NCI-H128 (cell line): ENCODE results near the gene JAKMIP2.

Source experiments
- DNase-seq: peaks from one replicate; lab custom pipeline; 2025; ENCODE audit not compliant: unreplicated experiment; lab: John Stamatoyannopoulos, UW

The JAKMIP2 gene

GRCh38 chr5:147789820-147790219, 7.3 kb upstream of the JAKMIP2 start:
- no peak for DNase-seq

DNA sequence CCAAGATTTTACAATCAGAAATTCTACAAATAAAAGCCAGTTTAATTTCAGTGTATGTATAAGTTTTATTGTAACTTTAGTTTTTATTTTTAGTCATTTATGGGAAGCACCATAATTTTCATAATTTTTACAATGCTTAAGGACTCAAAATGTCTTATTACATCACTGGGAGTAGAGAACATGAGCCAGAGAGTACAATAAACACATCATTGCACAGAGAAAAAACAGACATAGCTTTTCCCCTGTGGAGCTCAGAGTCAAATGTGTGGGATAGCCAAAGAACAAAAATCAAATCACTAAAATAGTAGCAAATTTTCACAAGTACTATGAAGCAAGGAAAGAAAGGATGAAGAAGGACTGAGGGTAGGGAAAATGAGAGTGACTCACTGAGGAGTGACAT, 5.5 kb upstream of the JAKMIP2 start:
- DNase-seq = no peak

DNA sequence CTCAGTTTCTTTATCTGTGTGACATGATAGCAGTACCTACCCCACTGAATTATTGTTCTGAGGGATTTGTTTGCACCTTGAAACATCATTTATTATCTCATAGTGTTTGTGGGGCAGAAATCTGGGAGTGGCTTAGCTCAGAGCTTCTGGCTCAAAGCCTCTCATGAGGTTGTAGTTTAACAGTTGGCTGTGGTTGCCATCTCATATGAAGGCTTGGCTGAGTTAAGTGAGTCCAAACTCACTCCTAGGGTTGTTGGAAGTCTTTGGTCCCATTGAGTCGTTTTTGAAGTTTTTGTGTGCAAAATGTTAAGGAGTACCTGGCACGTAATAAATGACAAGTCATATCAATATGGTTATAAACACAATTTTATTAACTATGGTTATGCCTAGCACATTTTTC, 3.6 kb upstream of the JAKMIP2 start:
- no peak for DNase-seq

GRCh38 chr5:147784146-147784987, 1.8 kb upstream of the JAKMIP2 start:
- DNase-seq = no peak

DNA sequence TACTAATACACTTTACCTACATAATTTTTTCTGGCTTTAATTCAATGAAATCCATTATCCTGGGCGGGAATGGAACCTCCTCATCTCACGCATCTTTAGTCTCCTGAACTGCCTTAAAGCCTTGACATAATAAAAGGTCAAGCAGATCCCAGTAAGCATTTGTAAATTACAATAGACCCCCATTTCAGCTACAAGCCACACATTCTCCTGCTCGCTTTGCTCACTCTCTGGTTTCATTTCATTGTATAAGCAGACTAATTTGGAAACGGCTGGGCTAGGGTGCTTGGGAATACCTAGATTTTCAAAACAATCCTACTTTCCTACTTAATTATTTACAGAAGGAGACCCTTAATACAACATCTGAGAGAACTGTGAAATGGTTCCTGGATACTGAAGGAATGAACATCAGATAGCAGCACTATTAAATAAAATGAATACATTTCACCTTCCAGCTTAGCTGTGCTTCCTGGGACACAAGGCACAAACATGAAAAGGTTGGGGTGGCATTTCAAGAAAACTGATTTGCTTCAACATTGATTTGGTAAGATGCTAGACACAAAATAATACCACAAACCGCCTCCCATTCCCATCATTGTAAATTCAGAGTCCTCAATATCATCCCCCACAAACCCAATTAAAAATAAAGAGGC, 1.5 kb downstream of the JAKMIP2 start:
- DNase-seq = no peak

DNA sequence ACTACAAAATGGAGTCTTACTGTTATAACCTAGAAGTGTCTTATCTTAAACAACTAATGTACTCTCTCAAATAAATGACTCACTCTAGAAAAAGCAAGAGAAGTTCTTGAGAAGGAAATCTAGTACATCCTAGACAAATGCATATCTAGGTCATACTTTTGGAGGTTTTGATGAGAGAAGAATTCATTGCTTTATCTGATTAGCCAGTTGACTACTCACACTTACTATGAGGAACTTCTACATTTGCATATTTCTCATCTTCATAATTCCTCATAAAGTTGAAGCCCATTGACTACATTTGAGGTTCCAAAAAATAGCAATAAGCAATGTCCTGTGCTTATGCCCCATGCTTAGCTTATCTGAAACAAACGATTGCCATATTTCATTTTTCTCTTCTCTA, 2.8 kb downstream of the JAKMIP2 start:
- no peak for DNase-seq

- DNase-seq = no peak
These were observed 5.5 kb downstream of the JAKMIP2 start for GRCh38 chr5:147776989-147777388.

GRCh38 chr5:147773587-147773986, 8.9 kb downstream of the JAKMIP2 start:
- DNase-seq = no peak

DNA sequence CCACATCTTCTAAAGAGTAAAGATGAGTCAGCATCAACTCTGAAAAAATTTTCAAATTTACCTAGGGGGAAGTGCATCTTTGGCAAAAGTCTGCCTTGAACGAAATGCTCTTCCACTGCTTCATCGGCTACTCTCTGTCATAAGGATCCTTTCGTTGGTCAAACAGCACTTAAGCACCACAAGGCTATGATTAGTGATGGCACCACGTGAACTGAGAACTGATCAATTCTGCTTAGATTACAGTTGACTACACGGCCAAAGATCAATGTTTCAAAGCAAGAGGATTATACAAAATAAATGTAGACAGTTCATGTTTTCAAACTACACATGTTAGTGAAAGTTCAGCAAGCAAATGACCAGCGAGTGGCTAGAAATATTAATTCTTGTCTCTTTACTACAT, 9.4 kb downstream of the JAKMIP2 start:
- no peak for DNase-seq

- no peak for DNase-seq
These were observed 15.5 kb downstream of the JAKMIP2 start for GRCh38 chr5:147767048-147767447.

DNA sequence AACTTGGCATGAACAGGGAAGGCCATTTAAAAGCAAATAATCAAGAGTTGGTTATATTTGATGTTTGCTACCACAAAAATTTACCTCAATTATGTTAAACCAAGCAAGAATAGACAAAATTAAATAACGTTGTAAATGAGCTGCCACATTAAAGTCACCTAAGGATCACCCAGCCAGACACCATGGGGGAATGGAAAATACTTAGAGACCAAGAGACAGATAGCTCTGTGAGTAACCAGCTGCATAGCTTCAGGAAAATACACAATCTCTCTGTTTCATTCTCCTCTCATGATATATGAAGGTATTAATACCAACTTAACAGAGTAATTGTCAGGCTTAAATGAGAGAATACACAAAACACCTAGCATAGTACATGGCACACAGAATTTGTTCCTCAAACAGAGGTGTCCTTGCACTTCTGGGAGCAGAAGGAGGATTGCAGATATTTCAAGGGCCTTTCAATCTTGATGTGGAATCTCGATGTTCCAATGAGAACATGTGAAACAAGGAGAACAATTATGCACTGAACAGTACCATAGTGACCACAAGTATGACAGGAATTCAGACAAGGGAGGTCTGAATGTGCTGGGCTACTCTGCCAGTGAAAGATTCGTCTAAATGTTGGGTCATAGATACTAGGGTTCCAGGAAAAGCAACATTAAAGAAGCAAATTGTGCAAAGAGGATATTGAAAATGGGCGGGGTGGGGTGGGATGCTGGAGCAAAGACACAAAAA, 18.6 kb downstream of the JAKMIP2 start:
- no peak for DNase-seq

GRCh38 chr5:147760086-147760875, 22.2 kb downstream of the JAKMIP2 start:
- DNase-seq = no peak

DNA sequence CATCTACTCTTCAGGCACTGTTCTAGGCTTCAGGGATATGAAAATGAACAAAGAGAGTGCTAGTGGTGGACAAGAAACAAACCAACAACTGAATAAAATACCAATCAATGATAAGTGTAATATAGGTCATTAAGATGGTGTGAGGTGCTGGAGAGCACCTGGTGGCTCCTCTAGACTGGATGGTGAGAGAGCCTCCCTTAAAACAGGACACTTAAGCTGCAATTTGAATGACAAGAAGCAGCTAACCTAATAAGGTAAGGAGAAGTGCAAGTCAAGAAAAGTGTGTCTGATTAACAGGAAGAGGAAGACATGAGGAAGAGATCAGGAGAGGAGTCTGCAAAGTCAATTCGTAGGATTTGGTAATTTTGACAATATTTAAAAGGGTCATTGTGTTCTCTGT, 23.1 kb downstream of the JAKMIP2 start:
- no peak for DNase-seq

- no peak for DNase-seq
These were observed 26.0 kb downstream of the JAKMIP2 start for GRCh38 chr5:147756566-147756965.

GRCh38 chr5:147754372-147755122, 28.0 kb downstream of the JAKMIP2 start:
- DNase-seq = no peak

DNA sequence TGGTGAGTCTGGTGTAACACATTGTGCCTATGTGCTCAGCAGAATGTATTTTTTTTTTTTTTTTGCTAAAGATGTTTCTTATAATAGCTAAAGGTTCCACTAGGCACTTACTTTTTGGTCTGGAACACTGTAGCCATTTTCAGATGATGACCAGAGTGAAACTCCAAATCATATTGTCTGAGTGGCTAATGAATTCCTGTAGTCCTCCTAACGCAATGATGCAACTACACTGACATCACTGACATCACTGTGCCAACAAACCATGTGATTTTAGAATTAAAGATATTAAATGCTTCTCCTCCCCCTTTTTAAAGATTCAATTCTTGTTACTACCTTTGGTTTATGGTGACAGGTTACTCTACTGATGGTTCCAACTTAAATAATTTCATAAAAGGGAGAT, 28.8 kb downstream of the JAKMIP2 start:
- DNase-seq = no peak

- no peak for DNase-seq
These were observed 29.8 kb downstream of the JAKMIP2 start for GRCh38 chr5:147752666-147753290.

DNA sequence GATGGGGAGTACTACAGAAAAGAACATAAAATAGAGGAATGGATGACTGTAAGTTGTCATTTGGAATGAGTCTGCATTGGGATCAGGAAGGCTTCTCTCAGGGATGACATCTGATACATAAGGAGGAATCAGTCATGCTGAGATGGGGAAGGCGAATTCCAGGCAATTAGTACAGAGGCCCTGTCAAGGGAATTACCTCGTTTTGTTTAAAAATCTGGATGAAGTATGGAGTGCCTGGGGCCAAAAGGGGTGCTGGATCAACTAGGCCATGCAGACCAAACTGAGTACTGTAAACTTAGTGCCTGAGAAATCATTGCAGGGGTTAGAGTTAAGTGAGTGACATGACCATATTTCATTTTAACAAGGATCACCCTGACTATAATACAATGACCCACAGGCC, 30.5 kb downstream of the JAKMIP2 start:
- no peak for DNase-seq

- DNase-seq = peak; percentile 69
These were observed 31.2 kb downstream of the JAKMIP2 start for GRCh38 chr5:147751156-147751830.
